Measurements from ENCODE around the gene GK2. TPM values are rescaled to one million over a fixed set of nuclear protein-coding genes. Genes with fewer than 3 reads are reported as not detected.

GK2 gene
- total and polyA plus RNA-seq, 2 of the 4 experiments (the other 2 are of a cell fraction) = not detected

DNA sequence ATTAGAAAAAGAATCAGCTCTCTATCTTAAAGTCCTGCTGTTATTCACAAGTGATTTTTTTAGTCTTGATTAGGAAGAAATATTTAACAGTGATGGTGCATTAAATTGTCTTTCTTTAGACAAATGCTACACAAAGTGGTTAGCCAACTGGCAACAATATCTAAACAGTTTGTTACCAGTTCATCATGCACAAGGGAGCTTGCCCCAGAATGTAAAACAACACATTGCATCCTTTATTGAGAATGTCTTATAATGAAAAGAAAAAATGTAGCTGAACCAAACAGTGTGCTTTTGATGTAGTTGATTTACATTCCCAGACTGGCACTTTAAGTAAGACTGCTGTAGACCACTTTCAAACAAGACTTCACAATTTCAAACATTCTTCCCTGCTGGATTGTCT is 48.0 kb downstream of the GK2 start:
- dilution Hi-C loops (cut with HindIII; ENCODE audit: low sequenced_read_pairs, unreplicated experiment) = no loop called here
- intact Hi-C loops (cut with micrococcal nuclease) = no loop called here
- H3K79me1 ChIP-seq (ENCODE audit: low read depth in 1 of 2, low read length in 2 of 2) = no peaks in the 10 kb centered on the region
- H3K23ac ChIP-seq (ENCODE audit: low read depth, low read length) = no peak overlapping the region
- H2BK20ac ChIP-seq (ENCODE audit: low read depth, low read length) = no peak overlapping the region
- BruUV-seq (replicated peaks) = no TSS peak
- no peak overlapping the region for H3K14ac ChIP-seq (replicated peaks; ENCODE audit: low read depth, low read length)
- H3K9me1 ChIP-seq (ENCODE audit: insufficient read depth, low read length) = no peaks in the 10 kb centered on the region
- no peak overlapping the region for H3K4me3 ChIP-seq (ENCODE audit: insufficient read depth, low read depth, low read length)
- no peak overlapping the region for H4K5ac ChIP-seq (ENCODE audit: low read depth, low read length)
- no peak overlapping the region for H2AFZ ChIP-seq (replicated peaks; ENCODE audit: low read length, poor library complexity)
- no peak overlapping the region for H2AK5ac ChIP-seq (ENCODE audit: low read depth, low read length)
- H3K27me3 ChIP-seq (ENCODE audit: control insufficient read depth, insufficient read depth, low read length) = no peaks in the 10 kb centered on the region
- ChIA-PET POLR2A (ENCODE audit: unreplicated experiment) (no interaction called here), CTCF (no interaction called here)
- H2BK120ac ChIP-seq (ENCODE audit: low read depth, low read length) = no peak overlapping the region
- no peak overlapping the region for H4K91ac ChIP-seq (ENCODE audit: insufficient read depth, low read depth, low read length)
- no peaks in the 10 kb centered on the region for H3K9me3 ChIP-seq (ENCODE audit: control insufficient read depth, insufficient read depth, low read length)
- no peak overlapping the region for H3K56ac ChIP-seq (ENCODE audit: extremely low read depth, insufficient read depth, low read length)
- in situ Hi-C loops (cut with MboI; ENCODE audit: low sequenced_read_pairs) = no loop called here
- H2BK5ac ChIP-seq (ENCODE audit: low read depth, low read length, poor library complexity, severe bottlenecking) = no peak overlapping the region
- ATAC-seq (ENCODE audit: low read depth) (no peak), DNase-seq (no peak)
- H2AK9ac ChIP-seq (replicated peaks; ENCODE audit: low read depth, low read length, poor library complexity) = no peak overlapping the region
- no peak overlapping the region for H3K18ac ChIP-seq (ENCODE audit: low read depth, low read length)
- no peaks in the 10 kb centered on the region for H3K36me3 ChIP-seq (ENCODE audit: control insufficient read depth, insufficient read depth, low read length)
- no peak overlapping the region for H2BK15ac ChIP-seq (ENCODE audit: low read depth, low read length)
- H3K27ac ChIP-seq (ENCODE audit: insufficient read depth, low read length) = no peak overlapping the region
- H3K4ac ChIP-seq (ENCODE audit: low read depth, low read length) = no peak overlapping the region
- H4K8ac ChIP-seq (ENCODE audit: low read depth in 2 of 2, low read length in 2 of 2) = no peak overlapping the region
- no peaks in the 10 kb centered on the region for H3K4me1 ChIP-seq (ENCODE audit: control insufficient read depth, insufficient read depth, low read length)
- H4K20me1 ChIP-seq (ENCODE audit: insufficient read depth, low read length) = no peaks in the 10 kb centered on the region
- no peak overlapping the region for H3K9ac ChIP-seq (ENCODE audit: low read depth, low read length)
- no peak overlapping the region for H3K4me2 ChIP-seq (ENCODE audit: low read depth, low read length)
- TF ChIP-seq, protein P1, sequence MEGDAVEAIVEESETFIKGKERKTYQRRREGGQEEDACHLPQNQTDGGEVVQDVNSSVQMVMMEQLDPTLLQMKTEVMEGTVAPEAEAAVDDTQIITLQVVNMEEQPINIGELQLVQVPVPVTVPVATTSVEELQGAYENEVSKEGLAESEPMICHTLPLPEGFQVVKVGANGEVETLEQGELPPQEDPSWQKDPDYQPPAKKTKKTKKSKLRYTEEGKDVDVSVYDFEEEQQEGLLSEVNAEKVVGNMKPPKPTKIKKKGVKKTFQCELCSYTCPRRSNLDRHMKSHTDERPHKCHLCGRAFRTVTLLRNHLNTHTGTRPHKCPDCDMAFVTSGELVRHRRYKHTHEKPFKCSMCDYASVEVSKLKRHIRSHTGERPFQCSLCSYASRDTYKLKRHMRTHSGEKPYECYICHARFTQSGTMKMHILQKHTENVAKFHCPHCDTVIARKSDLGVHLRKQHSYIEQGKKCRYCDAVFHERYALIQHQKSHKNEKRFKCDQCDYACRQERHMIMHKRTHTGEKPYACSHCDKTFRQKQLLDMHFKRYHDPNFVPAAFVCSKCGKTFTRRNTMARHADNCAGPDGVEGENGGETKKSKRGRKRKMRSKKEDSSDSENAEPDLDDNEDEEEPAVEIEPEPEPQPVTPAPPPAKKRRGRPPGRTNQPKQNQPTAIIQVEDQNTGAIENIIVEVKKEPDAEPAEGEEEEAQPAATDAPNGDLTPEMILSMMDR (conservative IDR thresholded peaks at IDR 0.05; ENCODE audit: low read depth, low read length) = no peak
- TF ChIP-seq RCOR1 (IDR thresholded peaks at IDR 0.05; ENCODE audit: insufficient replicate concordance, low read length) = no peak
- no peak for TF ChIP-seq USF2 (IDR thresholded peaks at IDR 0.05; ENCODE audit: low read depth, low read length)
- no peak for TF ChIP-seq BHLHE40 (IDR thresholded peaks at IDR 0.05; ENCODE audit: low read depth, low read length)
- TF ChIP-seq RAD21 (IDR thresholded peaks at IDR 0.05; ENCODE audit: low read length) = no peak
- no peak for TF ChIP-seq MXI1 (IDR thresholded peaks at IDR 0.05; ENCODE audit: borderline replicate concordance, low read depth, low read length)
- no peak for TF ChIP-seq SMC3 (IDR thresholded peaks at IDR 0.05; ENCODE audit: low read depth, low read length)
- no peak for TF ChIP-seq CHD1 (IDR thresholded peaks at IDR 0.05; ENCODE audit: low read depth, low read length)
- no peak for TF ChIP-seq FOS (IDR thresholded peaks at IDR 0.05; ENCODE audit: low read depth, low read length)
- TF ChIP-seq CEBPB (IDR thresholded peaks at IDR 0.05; ENCODE audit: low read depth, low read length) = no peak
- TF ChIP-seq MAFK (IDR thresholded peaks at IDR 0.05; ENCODE audit: low read depth, low read length) = no peak
- TF ChIP-seq RFX5 (IDR thresholded peaks at IDR 0.05; ENCODE audit: low read depth, low read length) = no peak
- no peak for TF ChIP-seq NFE2L2 (IDR thresholded peaks at IDR 0.05; ENCODE audit: low read depth, low read length)
- TF ChIP-seq, protein P2, sequence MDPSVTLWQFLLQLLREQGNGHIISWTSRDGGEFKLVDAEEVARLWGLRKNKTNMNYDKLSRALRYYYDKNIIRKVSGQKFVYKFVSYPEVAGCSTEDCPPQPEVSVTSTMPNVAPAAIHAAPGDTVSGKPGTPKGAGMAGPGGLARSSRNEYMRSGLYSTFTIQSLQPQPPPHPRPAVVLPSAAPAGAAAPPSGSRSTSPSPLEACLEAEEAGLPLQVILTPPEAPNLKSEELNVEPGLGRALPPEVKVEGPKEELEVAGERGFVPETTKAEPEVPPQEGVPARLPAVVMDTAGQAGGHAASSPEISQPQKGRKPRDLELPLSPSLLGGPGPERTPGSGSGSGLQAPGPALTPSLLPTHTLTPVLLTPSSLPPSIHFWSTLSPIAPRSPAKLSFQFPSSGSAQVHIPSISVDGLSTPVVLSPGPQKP (IDR thresholded peaks at IDR 0.05; ENCODE audit: borderline replicate concordance, low read depth, low read length) = no peak
- TF ChIP-seq POLR2A (IDR thresholded peaks at IDR 0.05; ENCODE audit: low read depth, low read length) = no peak
